GM13976 (cell line): Measurements from ENCODE around the gene HOPX.

ENCODE experiments used
- DNase-seq: peaks from one replicate; pipeline ENCODE4 v3.0.0; 2012; ENCODE audit warnings: low spot score
- CTCF ChIP-seq: IDR thresholded peaks from 2 replicates; pipeline ENCODE4 v1.5.1; 2012; ENCODE audit warnings: borderline replicate concordance, mild to moderate bottlenecking; ENCODE audit not compliant: insufficient read depth; ENCODE audit errors: extremely low read depth, missing control alignments, control extremely low read depth
- in situ Hi-C: fragments of 300-500 bp; cut with MboI; formaldehyde crosslinking; loops from one replicate; pipeline ENCODE4 v1.12.0; 2022; ENCODE audit warnings: low sequenced_read_pairs, mixed read lengths, inconsistent platforms; ENCODE audit not compliant: unreplicated experiment

Gene HOPX

GRCh38 chr4:56657128-56657527 lies 24.0 kb downstream of the HOPX start:
- in situ Hi-C loops, result no loop called here
- TF ChIP-seq CTCF, result no peak
- DNase-seq, result no peak

- in situ Hi-C loops, result no loop called here
- peak; percentile 67 for DNase-seq
Observed at GRCh38 chr4:56656346-56656643, 24.8 kb downstream of the HOPX start.

GRCh38 chr4:56655627-56656345 lies 25.3 kb downstream of the HOPX start:
- peak; percentile 54 for DNase-seq
- no peak for TF ChIP-seq CTCF
- in situ Hi-C loops, result no loop called here

More at GRCh38 chr4:56656346-56656643, 24.8 kb downstream of the HOPX start:
- TF ChIP-seq CTCF, result no peak

- TF ChIP-seq CTCF, result no peak
- in situ Hi-C loops, result no loop called here
- peak; percentile 30 for DNase-seq
Observed at GRCh38 chr4:56655209-56655626, 25.9 kb downstream of the HOPX start.

- DNase-seq, result no peak
- no peak for TF ChIP-seq CTCF
- in situ Hi-C loops, result no loop called here
Observed at GRCh38 chr4:56654238-56654632, 26.9 kb downstream of the HOPX start.

GRCh38 chr4:56653461-56654237 lies 27.4 kb downstream of the HOPX start:
- no peak for TF ChIP-seq CTCF
- in situ Hi-C loops, result no loop called here
- DNase-seq, result no peak
